ENCODE data around the gene TMEM80. TPM values are rescaled to one million over a fixed set of nuclear protein-coding genes. Genes with fewer than 3 reads are reported as not detected.
A peak's percentile ranks its signal among the peaks of the same experiment; 100 is the strongest.
"Not testable (repeated sequence)": the region's sequence is repeated elsewhere in the genome, so short reads cannot be mapped to it uniquely, and the experiment has no call there.

Gene TMEM80
- total and polyA plus RNA-seq, 7 experiments from 2014 or later: 26.2 to 44.3 (median 37.8) TPM

DNA sequence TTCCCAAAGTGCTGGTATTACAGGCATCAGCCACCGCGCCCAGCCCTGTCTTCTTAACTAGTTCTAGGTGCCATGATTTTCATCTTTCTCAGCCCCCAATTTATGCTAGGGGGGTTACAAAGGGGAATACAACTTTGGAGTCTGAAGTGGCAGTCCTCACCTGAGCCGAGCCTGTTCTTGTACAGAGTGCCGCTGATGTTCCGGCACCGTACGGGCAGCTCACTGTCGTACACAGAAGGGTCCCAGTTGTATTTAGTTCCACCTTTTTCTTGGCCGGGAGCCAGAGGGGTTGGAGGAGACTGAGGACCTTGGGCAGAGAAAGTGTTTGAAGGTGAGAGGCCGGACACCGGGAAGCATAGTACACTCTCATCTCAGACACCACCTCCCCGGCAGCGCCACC is 7.9 kb upstream of the TMEM80 start:
- ChIA-PET POLR2A (interaction anchor here (0.6 kb wide), 1 partner anchor 437 kb away, joined by 3 read pairs; no protein-coding TSS in a partner anchor), CTCF (no interaction called here)
- Mint-ChIP-seq H3K27me3 (no peaks in the 10 kb centered on the region), H3K4me3 (no peak overlapping the region), H3K4me1 (peaks cover 14 to 32% (median 24%) of the 10 kb centered on the region in 7 donors), H3K9me3 (peaks cover 0 to 4% (median 0%) of the 10 kb centered on the region in 11 donors), H3K27ac (no peak overlapping the region), H3K36me3 (peaks cover 16 to 42% (median 27%) of the 10 kb centered on the region in 5 donors)
- no peak overlapping the region for H3K27ac ChIP-seq (ENCODE audit: low read depth, low read length)
- intact Hi-C loops (cut with micrococcal nuclease): no loop called here
- ATAC-seq (no peak), DNase-seq (no peak)
- H3K4me3 ChIP-seq (ENCODE audit: low read length): no peak overlapping the region
- peaks cover 0 to 24% of the 10 kb centered on the region in 2 donors for H3K4me1 ChIP-seq (ENCODE audit: control insufficient read depth in 2 of 2, insufficient read depth in 2 of 2, low read length in 2 of 2)
- H3K36me3 ChIP-seq (ENCODE audit: control insufficient read depth in 2 of 3, insufficient read depth in 3 of 3, low read length in 3 of 3): peaks cover 0 to 58% (median 8%) of the 10 kb centered on the region in 3 experiments
- no peaks in the 10 kb centered on the region for H3K27me3 ChIP-seq (ENCODE audit: control insufficient read depth in 2 of 2, insufficient read depth in 2 of 2, low read length in 2 of 2)
- peaks cover 0 to 1% (median 0%) of the 10 kb centered on the region in 3 experiments for H3K9me3 ChIP-seq (ENCODE audit: control insufficient read depth in 2 of 3, low read length in 3 of 3)

DNA sequence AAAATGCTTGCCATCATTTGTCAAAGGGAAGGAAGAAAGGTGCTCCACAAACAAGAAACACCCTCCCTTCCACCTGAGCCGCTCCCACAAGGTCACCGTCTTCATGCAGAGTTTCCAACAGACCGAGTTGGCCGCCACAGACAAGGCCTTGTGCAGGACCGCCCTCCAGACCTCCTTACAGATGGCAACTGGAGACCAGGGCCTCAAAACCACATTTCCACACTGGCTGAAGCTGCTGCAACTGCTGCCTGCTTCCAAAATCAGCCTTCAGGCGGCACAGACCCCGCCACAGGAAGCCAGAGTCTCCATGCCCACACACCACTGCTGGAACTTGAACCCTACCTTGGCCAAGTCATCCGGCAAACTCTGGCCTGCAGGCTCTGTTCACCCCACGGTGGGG is 6.9 kb upstream of the TMEM80 start:
- ChIA-PET CTCF (no interaction called here), POLR2A (interaction anchor here (0.6 to 0.7 kb wide), 2 partner anchors 33 to 75 kb away, joined by 3 read pairs; no protein-coding TSS in a partner anchor)
- no peaks in the 10 kb centered on the region for H3K27me3 ChIP-seq (ENCODE audit: control insufficient read depth in 2 of 2, insufficient read depth in 2 of 2, low read length in 2 of 2)
- H3K36me3 Mint-ChIP-seq: peaks cover 9 to 32% (median 18%) of the 10 kb centered on the region in 5 donors
- H3K9me3 ChIP-seq (ENCODE audit: control insufficient read depth in 2 of 3, low read length in 3 of 3): no peaks in the 10 kb centered on the region
- no peak overlapping the region for H3K4me3 ChIP-seq (ENCODE audit: low read length)
- H3K27ac ChIP-seq (ENCODE audit: low read depth, low read length): no peak overlapping the region
- peak overlapping the region in 5 of 9 donors; percentile 24 to 91 (median 57) for H3K27ac Mint-ChIP-seq
- no peak for DNase-seq
- no peaks in the 10 kb centered on the region for H3K27me3 Mint-ChIP-seq
- no peak for ATAC-seq
- peaks cover 0 to 49% (median 8%) of the 10 kb centered on the region in 3 experiments for H3K36me3 ChIP-seq (ENCODE audit: control insufficient read depth in 2 of 3, insufficient read depth in 3 of 3, low read length in 3 of 3)
- intact Hi-C loops (cut with micrococcal nuclease): no loop called here
- peaks cover 21 to 42% (median 33%) of the 10 kb centered on the region in 7 donors for H3K4me1 Mint-ChIP-seq
- H3K9me3 Mint-ChIP-seq: peaks cover 0 to 4% (median 0%) of the 10 kb centered on the region in 11 donors
- H3K4me3 Mint-ChIP-seq: peak overlapping the region in 1 of 10 donors; percentile 25
- H3K4me1 ChIP-seq (ENCODE audit: control insufficient read depth in 2 of 2, insufficient read depth in 2 of 2, low read length in 2 of 2): peaks cover 4 to 33% of the 10 kb centered on the region in 2 donors

DNA sequence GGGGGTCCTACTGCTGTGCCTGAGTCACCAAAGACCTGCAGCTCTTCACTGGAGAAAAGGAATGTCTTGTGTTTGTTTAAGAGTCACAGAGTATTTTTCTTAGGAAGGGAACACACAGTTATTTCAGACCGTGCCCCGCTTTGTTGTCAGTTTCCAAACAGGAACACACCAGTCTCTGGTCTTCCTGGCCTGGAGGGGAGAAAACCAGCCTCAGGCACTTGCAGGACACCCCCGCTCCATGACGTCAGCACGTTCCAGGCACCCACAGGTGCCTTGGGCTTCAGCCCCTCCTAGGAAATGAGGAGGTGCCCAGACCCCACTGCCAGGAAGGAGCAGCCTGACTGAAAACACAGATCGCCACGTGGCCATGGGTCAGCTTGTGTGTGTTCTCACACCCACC is 6.0 kb upstream of the TMEM80 start:
- peaks cover 0 to 39% (median 8%) of the 10 kb centered on the region in 3 experiments for H3K36me3 ChIP-seq (ENCODE audit: control insufficient read depth in 2 of 3, insufficient read depth in 3 of 3, low read length in 3 of 3)
- peak overlapping the region; percentile 24 for H3K27ac ChIP-seq (ENCODE audit: low read depth, low read length)
- peaks cover 9 to 39% of the 10 kb centered on the region in 2 donors for H3K4me1 ChIP-seq (ENCODE audit: control insufficient read depth in 2 of 2, insufficient read depth in 2 of 2, low read length in 2 of 2)
- peaks cover 0 to 4% (median 0%) of the 10 kb centered on the region in 11 donors for H3K9me3 Mint-ChIP-seq
- POLR2A ChIA-PET: no interaction called here
- no peaks in the 10 kb centered on the region for H3K27me3 Mint-ChIP-seq
- H3K36me3 Mint-ChIP-seq: peaks cover 6 to 25% (median 8%) of the 10 kb centered on the region in 5 donors
- peak overlapping the region in 5 of 9 donors; percentile 46 to 91 (median 62) for H3K27ac Mint-ChIP-seq
- peaks cover 25 to 44% (median 35%) of the 10 kb centered on the region in 7 donors for H3K4me1 Mint-ChIP-seq
- intact Hi-C loops (cut with micrococcal nuclease): loop anchor here in 1 of 2 donors (10.0 kb wide), 1 partner anchor 275 kb away; the partner anchor contains the start of gene SIGIRR
- H3K27me3 ChIP-seq (ENCODE audit: control insufficient read depth in 2 of 2, insufficient read depth in 2 of 2, low read length in 2 of 2): no peaks in the 10 kb centered on the region
- no peak overlapping the region for H3K4me3 ChIP-seq (ENCODE audit: low read length)
- CTCF ChIA-PET: interaction anchor here (0.6 kb wide), 1 partner anchor 109 kb away, joined by 5 read pairs; no protein-coding TSS in a partner anchor
- no peak overlapping the region for H3K4me3 Mint-ChIP-seq
- DNase-seq: no peak
- no peaks in the 10 kb centered on the region for H3K9me3 ChIP-seq (ENCODE audit: control insufficient read depth in 2 of 3, low read length in 3 of 3)
- ATAC-seq: no peak

DNA sequence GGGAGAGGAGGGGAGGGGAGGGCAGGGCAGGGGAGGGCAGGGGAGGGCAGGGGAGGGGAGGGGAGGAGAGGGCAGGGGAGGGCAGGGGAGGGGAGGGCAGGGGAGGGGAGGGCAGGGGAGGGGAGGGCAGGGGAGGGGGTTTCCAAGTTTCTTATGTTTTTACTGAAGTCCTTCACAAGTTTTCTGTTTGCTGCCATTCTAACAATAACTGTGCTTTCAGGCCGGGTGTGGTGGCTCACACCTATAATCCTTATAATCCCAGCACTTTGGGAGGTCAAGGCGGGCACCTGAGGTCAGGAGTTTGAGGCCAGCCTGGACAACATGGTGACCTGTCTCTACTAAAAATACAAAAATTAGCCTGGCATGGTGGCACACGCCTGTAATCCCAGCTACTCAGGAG is 5.4 kb upstream of the TMEM80 start:
- Histone ChIP-seq H3K4me1 (ENCODE audit: control insufficient read depth in 2 of 2, insufficient read depth in 2 of 2, low read length in 2 of 2) (peaks cover 9 to 39% of the 10 kb centered on the region in 2 donors), H3K27ac (ENCODE audit: low read depth, low read length) (peak overlapping the region; percentile 81), H3K36me3 (ENCODE audit: control insufficient read depth in 2 of 3, insufficient read depth in 3 of 3, low read length in 3 of 3) (peaks cover 0 to 36% (median 8%) of the 10 kb centered on the region in 3 experiments)
- H3K27me3 Mint-ChIP-seq; DNase-seq; H3K27me3 ChIP-seq (ENCODE audit: control insufficient read depth in 2 of 2, insufficient read depth in 2 of 2, low read length in 2 of 2); H3K9me3 ChIP-seq (ENCODE audit: control insufficient read depth in 2 of 3, low read length in 3 of 3); POLR2A ChIA-PET; H3K4me3 ChIP-seq (ENCODE audit: low read length); H3K9me3 Mint-ChIP-seq; CTCF ChIA-PET; ATAC-seq: not testable (repeated sequence)
- peaks cover 4 to 23% (median 6%) of the 10 kb centered on the region in 5 donors for H3K36me3 Mint-ChIP-seq
- intact Hi-C loops (cut with micrococcal nuclease): loop anchor here in 1 of 2 donors (10.0 kb wide), 1 partner anchor 275 kb away; the partner anchor contains the start of gene SIGIRR
- H3K27ac Mint-ChIP-seq: peak overlapping the region in 8 of 9 donors; percentile 9 to 100 (median 80)
- peak overlapping the region in 6 of 10 donors; percentile 54 to 90 (median 78) for H3K4me3 Mint-ChIP-seq
- peaks cover 25 to 44% (median 35%) of the 10 kb centered on the region in 7 donors for H3K4me1 Mint-ChIP-seq

DNA sequence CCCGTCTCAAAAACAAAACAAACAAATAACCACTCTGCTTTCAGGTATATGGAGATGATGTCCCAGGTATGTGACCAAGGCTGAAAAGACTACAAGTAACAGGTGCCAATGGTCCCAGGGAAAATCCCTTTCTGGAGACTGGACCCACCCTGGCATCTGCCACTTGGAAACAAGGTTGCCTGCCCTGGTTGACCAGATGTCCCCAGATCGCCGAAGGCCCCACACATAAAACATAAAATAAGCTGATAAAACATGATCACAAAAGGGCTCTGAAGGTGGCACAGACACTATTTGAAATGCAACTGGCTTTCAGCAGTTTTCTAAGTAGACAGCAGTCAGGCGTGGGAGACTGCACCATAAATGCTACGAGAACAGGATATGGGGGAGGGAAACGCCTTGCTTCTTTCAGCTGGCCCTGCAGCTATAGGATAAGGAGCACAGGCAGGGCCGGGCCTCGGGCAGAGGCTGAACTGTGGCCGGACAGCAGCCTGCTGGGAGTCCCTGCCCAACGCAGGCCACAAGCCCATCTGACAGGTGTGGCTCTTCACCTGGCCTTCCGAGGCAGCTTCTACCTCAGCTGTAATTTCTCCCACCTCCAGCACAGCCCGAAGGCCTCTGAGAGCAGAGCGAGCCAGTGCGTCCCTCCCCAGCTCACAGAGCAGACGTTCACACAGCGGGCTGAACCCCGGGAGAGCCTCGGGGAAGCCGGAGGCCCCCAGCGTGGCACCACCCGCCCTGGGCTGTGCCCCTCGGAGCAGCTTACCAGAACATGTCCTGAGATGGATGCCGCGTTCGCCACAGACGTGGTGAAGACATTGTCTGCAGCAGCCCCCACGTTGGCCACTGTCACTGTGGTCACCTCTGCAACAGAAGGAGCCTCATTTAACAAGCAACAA is 4.6 kb upstream of the TMEM80 start:
- no peak for ATAC-seq
- H3K27me3 ChIP-seq (ENCODE audit: control insufficient read depth in 2 of 2, insufficient read depth in 2 of 2, low read length in 2 of 2): no peaks in the 10 kb centered on the region
- Mint-ChIP-seq H3K36me3 (peaks cover 4 to 23% (median 6%) of the 10 kb centered on the region in 5 donors), H3K27ac (peak overlapping the region; percentile 9 to 100 (median 96)), H3K27me3 (no peaks in the 10 kb centered on the region), H3K9me3 (peaks cover 0 to 4% (median 0%) of the 10 kb centered on the region in 11 donors), H3K4me3 (peak overlapping the region; percentile 55 to 90 (median 82)), H3K4me1 (peaks cover 25 to 44% (median 35%) of the 10 kb centered on the region in 7 donors)
- peak in 7 of 9 donors; percentile 32 to 63 (median 59) for DNase-seq
- H3K36me3 ChIP-seq (ENCODE audit: control insufficient read depth in 2 of 3, insufficient read depth in 3 of 3, low read length in 3 of 3): peaks cover 0 to 32% (median 8%) of the 10 kb centered on the region in 3 experiments
- H3K4me1 ChIP-seq (ENCODE audit: control insufficient read depth in 2 of 2, insufficient read depth in 2 of 2, low read length in 2 of 2): peaks cover 9 to 39% of the 10 kb centered on the region in 2 donors
- intact Hi-C loops (cut with micrococcal nuclease): loop anchor here in 1 of 2 donors (10.0 kb wide), 1 partner anchor 276 kb away; the partner anchor contains the start of gene SIGIRR
- ChIA-PET POLR2A (interaction anchor here (0.8 to 1.5 kb wide), 5 partner anchors 10 to 155 kb away, joined by 3 to 6 read pairs (median 4); partner anchors contain the start of genes HRAS and IRF7), CTCF (interaction anchor here (1.2 to 1.7 kb wide), 2 partner anchors 31 to 35 kb away, joined by 5 to 6 read pairs; no protein-coding TSS in a partner anchor)
- H3K27ac ChIP-seq (ENCODE audit: low read depth, low read length): peak overlapping the region; percentile 81
- H3K9me3 ChIP-seq (ENCODE audit: control insufficient read depth in 2 of 3, low read length in 3 of 3): no peaks in the 10 kb centered on the region
- peak overlapping the region; percentile 17 for H3K4me3 ChIP-seq (ENCODE audit: low read length)
